Measurements from ENCODE around the gene ADGRG3. TPM values are rescaled to one million over a fixed set of nuclear protein-coding genes. Genes with fewer than 3 reads are reported as not detected.

The ADGRG3 gene
- total and polyA plus RNA-seq, 2 of the 13 experiments (the other 11 are each of a cell fraction or from before 2014, with no cell fraction given): 2.7 to 11.8 TPM

GRCh38 chr16:57666353-57667047 lies 1.6 kb upstream of the ADGRG3 start (continued):
- TF ChIP-seq ZBTB38 (CRISPR knock-in tag; IDR thresholded peaks at IDR 0.05): no peak

GRCh38 chr16:57667048-57667525 lies 1.0 kb upstream of the ADGRG3 start:
- Histone ChIP-seq H3K36me3 (replicated peaks in 1 of 2; ENCODE audit: control insufficient read depth in 1 of 2, insufficient read depth in 2 of 2, low read length in 2 of 2) (no peaks in the 10 kb centered on the region), H3K79me2 (ENCODE audit: insufficient read depth, low read length) (no peaks in the 10 kb centered on the region), H3K4me2 (ENCODE audit: low read depth, low read length) (peak overlapping the region; percentile 80), H3K27me3 (ENCODE audit: control insufficient read depth in 1 of 2, insufficient read depth in 2 of 2, low read length in 2 of 2) (no peaks in the 10 kb centered on the region), H2AFZ (ENCODE audit: low read length) (no peak overlapping the region), H3K27ac (ENCODE audit: extremely low read length, insufficient read depth, low read length) (peak overlapping the region; percentile 79), H3K4me1 (ENCODE audit: insufficient read depth, low read length) (peaks cover 69% of the 10 kb centered on the region), H3K9ac (ENCODE audit: insufficient read depth, low read depth, low read length) (peak overlapping the region; percentile 42), H3K4me3 (replicated peaks in 1 of 3; ENCODE audit: insufficient read depth in 1 of 3, low read depth in 2 of 3, low read length in 3 of 3) (peak overlapping the region in 1 of 3 experiments; percentile 60; a peak in 2 of 6 replicates), H3K9me3 (ENCODE audit: low read length) (no peaks in the 10 kb centered on the region), H4K20me1 (ENCODE audit: insufficient read depth, low read length) (no peaks in the 10 kb centered on the region)
- BruUV-seq (replicated peaks): TSS peak; percentile 55
- ChIA-PET POLR2A (interaction anchor here (0.5 to 2.2 kb wide), 17 partner anchors 10 to 294 kb away, joined by 3 to 41 read pairs (median 6); partner anchors contain the start of genes CX3CL1, DRC7 and KATNB1), CTCF (ENCODE audit: low intra/inter-chr PET ratio, low total read pairs) (interaction anchor here (1.4 to 2.6 kb wide), 2 partner anchors 18 to 76 kb away, joined by 6 to 14 read pairs; no protein-coding TSS in a partner anchor)
- ATAC-seq: peak; percentile 40
- intact Hi-C loops (cut with micrococcal nuclease; ENCODE audit: unreplicated experiment) (loop anchor here (1.0 to 2.0 kb wide), 2 partner anchors 27 to 54 kb away; partner anchors contain the start of gene DRC7), in situ Hi-C loops (cut with HindIII; ENCODE audit: extremely low pct_ligation_motif_present, low pct_unique_long_range_greater_than_20kb) (loop anchor here (5.0 kb wide), 1 partner anchor 50 kb away; no protein-coding TSS in a partner anchor)
- no peak for DNase-seq (ENCODE audit: low spot score)
- FAIRE-seq: no peak
- WGBS (ENCODE audit: low lambda C conversion rate): 25% methylated on average over 4 of the region's 5 CpGs
- TF ChIP-seq ZSCAN25 (CRISPR knock-in tag; IDR thresholded peaks at IDR 0.05) (0 out of 2 replicates have a peak, but pooled peaks have one; percentile 11), GATA4 (IDR thresholded peaks at IDR 0.05; ENCODE audit: borderline replicate concordance, low read depth) (0 out of 2 replicates have a peak, but pooled peaks have one; percentile 7), CENPX (CRISPR knock-in tag; IDR thresholded peaks at IDR 0.05) (no peak), ZNF576 (CRISPR knock-in tag; IDR thresholded peaks at IDR 0.05) (peak; percentile 72; the same call in 1 of the 2 replicates), ZNF619 (CRISPR knock-in tag; IDR thresholded peaks at IDR 0.05) (no peak), HOXA5 (CRISPR knock-in tag; IDR thresholded peaks at IDR 0.05) (0 out of 2 replicates have a peak, but pooled peaks have one; percentile 7), ZSCAN22 (CRISPR knock-in tag; IDR thresholded peaks at IDR 0.05) (0 out of 2 replicates have a peak, but pooled peaks have one; percentile 4), MAF1 (CRISPR knock-in tag; IDR thresholded peaks at IDR 0.05; ENCODE audit: borderline replicate concordance) (0 out of 2 replicates have a peak, but pooled peaks have one; percentile 7), HIVEP1 (CRISPR knock-in tag; IDR thresholded peaks at IDR 0.05) (0 out of 2 replicates have a peak, but pooled peaks have one; percentile 55), RARG (CRISPR knock-in tag; IDR thresholded peaks at IDR 0.05; ENCODE audit: low read depth) (0 out of 2 replicates have a peak, but pooled peaks have one; percentile 52), SCMH1 (CRISPR knock-in tag; IDR thresholded peaks at IDR 0.05; ENCODE audit: borderline replicate concordance) (no peak), ZMYM2 (CRISPR knock-in tag; IDR thresholded peaks at IDR 0.05) (peak; percentile 49; the same call in 1 of the 2 replicates), CAMTA2 (CRISPR knock-in tag; IDR thresholded peaks at IDR 0.05; ENCODE audit: borderline replicate concordance) (peak; percentile 91), JUND (CRISPR knock-in tag; IDR thresholded peaks at IDR 0.05) (peak; percentile 88; the same call in 1 of the 2 replicates), DZIP1 (CRISPR knock-in tag; IDR thresholded peaks at IDR 0.05) (peak; percentile 80; the same call in 1 of the 2 replicates), MAFF (IDR thresholded peaks at IDR 0.05; ENCODE audit: low read depth, low read length) (0 out of 2 replicates have a peak, but pooled peaks have one; percentile 5), ZNF225 (CRISPR knock-in tag; IDR thresholded peaks at IDR 0.05) (0 out of 2 replicates have a peak, but pooled peaks have one; percentile 4), ZNF598 (CRISPR knock-in tag; IDR thresholded peaks at IDR 0.05; ENCODE audit: borderline replicate concordance) (peak; percentile 16; the same call in 1 of the 2 replicates), YEATS2 (CRISPR knock-in tag; IDR thresholded peaks at IDR 0.05; ENCODE audit: borderline replicate concordance) (no peak)

Measured in HepG2 (cell line).